HepG2 (cell line): Measurements from ENCODE around the gene MTRFR. TPM values are rescaled to one million over a fixed set of nuclear protein-coding genes. Genes with fewer than 3 reads are reported as not detected.

Source experiments
- AGO2 ChIP-seq: fragments of 200-400 bp; formaldehyde crosslinking; optimal IDR thresholded peaks from 2 replicates; pipeline ENCODE3; 2017; ENCODE audit warnings: mild to moderate bottlenecking, low read depth, low read length, moderate library complexity
- BRCA1 ChIP-seq: sonication (generic); formaldehyde crosslinking; IDR thresholded peaks from 2 replicates; pipeline ENCODE4 v1.4.0; 2020; ENCODE audit warnings: missing genetic modification reagents
- FOXP1 ChIP-seq, 2 experiments: fragments of 450-650 bp in 1 of 2; IDR thresholded peaks; 2 replicates each; pipeline ENCODE4 v1.6.1; 2017 to 2018; ENCODE audit warnings: antibody characterized with exemption in 1 of 2
- HMGA1 ChIP-seq: sonication (generic); formaldehyde crosslinking; conservative IDR thresholded peaks from 2 replicates; pipeline ENCODE4 v1.4.0; 2020; ENCODE audit warnings: missing genetic modification reagents
- HMGXB3 ChIP-seq: sonication (generic); formaldehyde crosslinking; IDR thresholded peaks from 2 replicates; pipeline ENCODE4 v1.4.0; 2020; ENCODE audit warnings: missing genetic modification reagents, borderline replicate concordance
- JUND ChIP-seq: sonication (generic); formaldehyde crosslinking; IDR thresholded peaks from 2 replicates; pipeline ENCODE4 v1.8.0; 2022; ENCODE audit warnings: mild to moderate bottlenecking, missing genetic modification reagents
- KAT8 ChIP-seq: IDR thresholded peaks from 2 replicates; pipeline ENCODE4 v1.6.1; 2016; ENCODE audit warnings: missing genetic modification reagents, missing compliant biosample characterization
- KDM5B ChIP-seq: sonication (generic); formaldehyde crosslinking; IDR thresholded peaks from 2 replicates; pipeline ENCODE4 v1.4.0; 2020; ENCODE audit warnings: missing genetic modification reagents, mild to moderate bottlenecking, borderline replicate concordance
- KDM6A ChIP-seq: IDR thresholded peaks from 2 replicates; pipeline ENCODE4 v1.6.1; 2016; ENCODE audit warnings: low read depth
- LRRFIP1 ChIP-seq: sonication (generic); formaldehyde crosslinking; conservative IDR thresholded peaks from 2 replicates; pipeline ENCODE4 v1.4.0; 2020; ENCODE audit warnings: missing genetic modification reagents
- MAFK ChIP-seq, 2 experiments: IDR thresholded peaks in 1 of 2; conservative IDR thresholded peaks in 1 of 2; 2 replicates each; pipeline ENCODE4 v1.6.1; 2011; ENCODE audit warnings: improper control_type of control experiment in 2 of 2, low read length in 2 of 2
- RBM39 ChIP-seq: fragments of 200-400 bp; formaldehyde crosslinking; IDR thresholded peaks from one replicate; pipeline ENCODE4 v1.6.1; 2018; ENCODE audit warnings: antibody characterized with exemption, mild to moderate bottlenecking, low read depth, low read length; ENCODE audit not compliant: poor library complexity, severe bottlenecking
- SMARCE1 ChIP-seq: fragments of 450-650 bp; IDR thresholded peaks from 2 replicates; pipeline ENCODE4 v1.6.1; 2017; ENCODE audit warnings: borderline replicate concordance
- TBX2 ChIP-seq: sonication (generic); formaldehyde crosslinking; IDR thresholded peaks from 2 replicates; pipeline ENCODE4 v1.5.0; 2020; ENCODE audit warnings: missing genetic modification reagents, mild to moderate bottlenecking, borderline replicate concordance
- ZC3H4 ChIP-seq: sonication (generic); formaldehyde crosslinking; IDR thresholded peaks from 2 replicates; pipeline ENCODE4 v1.4.0; 2020; ENCODE audit warnings: missing genetic modification reagents, borderline replicate concordance
- ZFY ChIP-seq: sonication (generic); formaldehyde crosslinking; IDR thresholded peaks from 2 replicates; pipeline ENCODE4 v1.4.0; 2020; ENCODE audit warnings: missing genetic modification reagents
- ZNF124 ChIP-seq: sonication (generic); formaldehyde crosslinking; IDR thresholded peaks from 2 replicates; pipeline ENCODE4 v1.4.0; 2020; ENCODE audit warnings: missing genetic modification reagents
- ZNF253 ChIP-seq: sonication (generic); formaldehyde crosslinking; IDR thresholded peaks from 2 replicates; pipeline ENCODE4 v1.8.0; 2022; ENCODE audit warnings: mild to moderate bottlenecking, missing genetic modification reagents, borderline replicate concordance
- ZNF274 ChIP-seq: sonication (generic); formaldehyde crosslinking; IDR thresholded peaks from 2 replicates; pipeline ENCODE4 v1.5.1; 2020; ENCODE audit warnings: mild to moderate bottlenecking, missing genetic modification reagents
- ZNF282 ChIP-seq: fragments of 450-650 bp; IDR thresholded peaks from 2 replicates; pipeline ENCODE4 v1.6.1; 2018; ENCODE audit not compliant: partially characterized antibody
- ZNF296 ChIP-seq: sonication (generic); formaldehyde crosslinking; conservative IDR thresholded peaks from 2 replicates; pipeline ENCODE4 v1.5.0; 2020; ENCODE audit warnings: mild to moderate bottlenecking, missing genetic modification reagents
- ZNF660 ChIP-seq: sonication (generic); formaldehyde crosslinking; IDR thresholded peaks from 2 replicates; pipeline ENCODE4 v1.5.1; 2020; ENCODE audit warnings: mild to moderate bottlenecking, low read depth, missing genetic modification reagents, borderline replicate concordance
- ZSCAN20 ChIP-seq: sonication (generic); formaldehyde crosslinking; IDR thresholded peaks from 2 replicates; pipeline ENCODE4 v1.4.0; 2020; ENCODE audit warnings: missing genetic modification reagents, mild to moderate bottlenecking, borderline replicate concordance
- polyA plus RNA-seq, 8 experiments: library from polyadenylated mRNA; depleted of rRNA in 3 of 8; stranded (reverse) in 7 of 8; unstranded in 1 of 8; fragments of >200 nt; fragmentation: Illumina TruSeq in 4 of 8; extraction: Trizol in 4 of 8; gene quantifications; 2 replicates each; pipeline versions ENCODE4 v1.2.1 to v1.2.3, GENCODE V29; 2011 to 2016; ENCODE audit warnings: low read depth in 4 of 8, missing spikeins in 1 of 8, mixed read lengths in 1 of 8; ENCODE audit not compliant: insufficient read depth in 1 of 8
- total RNA-seq, 5 experiments: library from RNA; depleted of rRNA; stranded (reverse); fragments of >200 nt; fragmentation: Illumina TruSeq; extraction: Trizol; gene quantifications; 2 replicates each; pipeline ENCODE4 v1.2.3, GENCODE V29; 2016; ENCODE audit warnings: low read depth in 1 of 5
- TF ChIP-seq, protein P1 (sequence below): sonication (generic); formaldehyde crosslinking; IDR thresholded peaks from 2 replicates; pipeline ENCODE4 v1.5.1; 2020; ENCODE audit warnings: missing genetic modification reagents, mild to moderate bottlenecking, borderline replicate concordance

The MTRFR gene
- total and polyA plus RNA-seq, 2 of the 13 experiments (the other 11 are each of a cell fraction or from before 2014, with no cell fraction given): 7.1 to 9.9 TPM

GRCh38 chr12:123293178-123293760 is 60.0 kb downstream of the MTRFR start (continued):
- TF ChIP-seq TBX2 (CRISPR knock-in tag) (peak; percentile 75; the same call in 1 of the 2 replicates), ZNF124 (CRISPR knock-in tag) (no peak), RBM39 (no peak), ZC3H4 (CRISPR knock-in tag) (no peak), JUND (CRISPR knock-in tag) (0 out of 2 replicates have a peak, but pooled peaks have one; percentile 20), ZSCAN20 (no peak), KAT8 (CRISPR knock-in tag) (peak; percentile 55), BRCA1 (CRISPR knock-in tag) (no peak), KDM6A (peak; percentile 10; the same call in 1 of the 2 replicates), ZNF296 (no peak), ZNF660 (CRISPR knock-in tag) (no peak), ZNF282 (no peak), HMGA1 (CRISPR knock-in tag) (no peak), FOXP1 (IDR thresholded peaks at IDR 0.05) (no peak), FOXP1 (CRISPR knock-in tag; IDR thresholded peaks at IDR 0.05) (0 out of 2 replicates have a peak, but pooled peaks have one; percentile 23), HMGXB3 (CRISPR knock-in tag) (no peak), LRRFIP1 (no peak), SMARCE1 (no peak), AGO2 (no peak), ZFY (peak; percentile 50; the same call in 1 of the 2 replicates), MAFK (conservative IDR thresholded peaks at IDR 0.05 in 1 of 2, IDR thresholded peaks at IDR 0.05 in 1 of 2; ENCODE audit: low read length in 2 of 2) (no peak), ZNF253 (CRISPR knock-in tag) (no peak), KDM5B (CRISPR knock-in tag) (no peak), ZNF274 (no peak; the same call in 1 of the 2 replicates)
- TF ChIP-seq, protein P1, sequence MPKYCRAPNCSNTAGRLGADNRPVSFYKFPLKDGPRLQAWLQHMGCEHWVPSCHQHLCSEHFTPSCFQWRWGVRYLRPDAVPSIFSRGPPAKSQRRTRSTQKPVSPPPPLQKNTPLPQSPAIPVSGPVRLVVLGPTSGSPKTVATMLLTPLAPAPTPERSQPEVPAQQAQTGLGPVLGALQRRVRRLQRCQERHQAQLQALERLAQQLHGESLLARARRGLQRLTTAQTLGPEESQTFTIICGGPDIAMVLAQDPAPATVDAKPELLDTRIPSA (CRISPR knock-in tag): no peak
